ENCODE data around the gene SNED1.
"Not testable (repeated sequence)": the region's sequence is repeated elsewhere in the genome, so short reads cannot be mapped to it uniquely, and the experiment has no call there.

The SNED1 gene

GRCh38 chr2:240972636-240973521 lies 25.5 kb upstream of the SNED1 start:
- DNase-seq, result no peak

- DNase-seq, result no peak
Observed at GRCh38 chr2:240974771-240975572, 23.4 kb upstream of the SNED1 start.

- not testable (repeated sequence) for DNase-seq
Observed at GRCh38 chr2:240975903-240976302, 22.5 kb upstream of the SNED1 start.

- no peak for DNase-seq
Observed at GRCh38 chr2:240981280-240981679, 17.1 kb upstream of the SNED1 start.

GRCh38 chr2:240981871-240982800 lies 16.3 kb upstream of the SNED1 start:
- no peak for DNase-seq

GRCh38 chr2:240982821-240983281 lies 15.6 kb upstream of the SNED1 start:
- no peak for DNase-seq

DNA sequence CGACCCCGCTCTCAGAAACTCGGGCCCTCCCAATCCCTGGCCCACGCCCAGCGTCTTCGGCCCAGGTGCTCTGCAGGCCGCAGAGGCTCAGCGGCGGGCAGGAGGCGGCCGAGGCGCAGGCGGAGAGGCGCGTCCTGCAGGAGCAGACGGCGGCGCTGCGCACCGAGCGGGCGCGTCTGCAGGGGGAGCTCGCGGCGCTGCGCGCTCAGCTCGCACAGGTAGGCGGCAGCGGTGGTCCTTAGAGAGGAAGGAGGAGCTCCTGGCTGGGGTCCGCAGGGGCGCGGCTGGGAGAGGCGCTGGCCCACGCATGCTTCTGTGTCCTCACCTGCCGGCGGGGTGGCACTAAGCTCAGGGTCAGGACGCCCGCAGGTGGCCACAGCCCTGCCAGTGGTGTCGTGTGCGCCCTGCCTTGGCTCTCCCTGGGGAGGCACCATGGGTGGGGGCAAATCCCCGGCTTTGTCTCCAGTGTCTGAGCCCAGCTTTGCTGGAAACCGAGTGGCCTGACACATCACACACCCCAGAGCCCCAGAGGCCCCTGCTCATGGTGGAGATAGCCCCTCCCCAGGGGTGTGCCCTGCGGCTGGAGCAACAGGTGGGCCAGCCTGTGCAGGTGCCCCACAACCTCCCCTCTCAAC lies 14.9 kb upstream of the SNED1 start:
- no peak for DNase-seq

GRCh38 chr2:240983996-240984498 lies 14.4 kb upstream of the SNED1 start:
- no peak for DNase-seq

DNA sequence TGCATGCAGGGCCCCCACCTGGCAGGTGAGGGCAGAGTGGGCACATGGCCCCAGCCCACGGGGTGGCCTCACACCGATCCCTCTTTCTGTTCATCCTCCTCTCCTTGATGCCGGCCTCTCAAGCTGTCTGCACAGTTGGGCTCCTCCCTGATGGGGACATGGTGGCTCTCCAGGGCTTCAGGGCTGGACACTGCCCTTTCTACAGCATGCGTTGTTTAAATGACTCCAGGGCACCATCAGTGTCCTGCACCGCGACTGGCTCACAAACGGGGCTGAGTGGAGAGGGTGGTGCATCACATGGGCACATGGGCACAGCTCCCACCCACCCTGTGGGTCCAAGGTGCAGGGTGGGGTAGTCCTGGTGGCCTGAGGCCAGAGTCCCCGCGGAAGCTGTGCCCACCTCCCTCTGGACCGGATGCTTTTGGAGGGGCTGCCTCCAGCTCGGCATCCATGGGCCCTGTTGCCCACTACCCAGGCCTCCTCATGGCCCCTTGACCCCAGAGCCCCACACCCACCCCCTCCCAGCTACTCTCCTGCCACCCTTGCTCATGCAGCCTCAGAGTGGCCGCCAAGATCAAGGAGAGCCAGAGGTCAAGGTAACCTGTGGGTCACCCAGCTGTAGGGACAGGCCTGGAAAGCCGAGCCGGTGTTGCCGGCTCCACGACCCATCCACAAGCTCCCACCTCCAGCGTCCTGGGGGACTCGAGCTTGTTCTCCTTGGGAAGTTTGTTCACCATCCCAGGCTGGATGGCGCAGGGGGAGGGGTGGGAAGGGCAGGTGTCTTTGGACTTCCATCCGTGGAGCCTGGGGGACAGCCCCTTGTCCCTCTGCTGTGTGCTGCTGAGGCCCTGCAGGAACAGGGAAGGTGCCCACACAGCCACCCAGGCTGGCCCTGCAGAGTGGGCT lies 12.3 kb upstream of the SNED1 start:
- no peak for DNase-seq

GRCh38 chr2:240986787-240987411 lies 11.5 kb upstream of the SNED1 start:
- no peak for DNase-seq

DNA sequence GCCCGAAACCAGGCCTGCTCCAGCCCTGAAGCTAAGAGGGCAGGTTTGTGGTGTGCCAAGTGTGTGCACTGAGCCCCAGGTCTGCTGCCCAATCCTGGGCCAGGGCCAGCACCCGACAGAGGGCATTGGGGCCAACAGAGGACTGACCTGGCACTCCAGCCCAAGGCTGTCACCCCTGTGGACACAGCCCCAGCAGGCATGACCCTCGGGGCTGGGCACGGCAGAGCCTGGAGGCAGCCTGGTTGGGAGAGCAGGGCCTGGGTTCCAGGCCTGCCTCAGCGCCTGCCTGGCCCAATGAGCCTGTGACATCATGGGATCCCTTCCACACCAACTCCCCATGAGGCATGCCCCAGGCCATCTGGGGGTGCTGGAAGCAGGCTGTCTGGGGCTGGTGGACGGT lies 10.8 kb upstream of the SNED1 start:
- no peak for DNase-seq

- DNase-seq, result no peak
Observed at GRCh38 chr2:240988146-240988545, 10.3 kb upstream of the SNED1 start.

- no peak for DNase-seq
Observed at GRCh38 chr2:240988571-240989271, 9.7 kb upstream of the SNED1 start.

- DNase-seq, result no peak
Observed at GRCh38 chr2:240989451-240990265, 8.8 kb upstream of the SNED1 start.

DNA sequence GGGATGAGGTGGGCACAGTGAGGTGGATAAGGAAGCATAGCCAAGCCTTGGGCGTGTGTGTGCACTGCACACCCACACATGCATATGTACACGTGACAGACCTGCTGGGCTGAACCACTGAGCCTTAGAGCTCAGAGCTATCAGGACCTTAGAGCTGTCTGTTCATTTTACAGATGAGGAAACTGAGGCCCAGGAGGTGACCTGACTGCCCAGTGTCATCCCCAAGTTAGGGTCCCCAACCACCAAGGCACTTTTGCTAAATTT lies 8.2 kb upstream of the SNED1 start:
- no peak for DNase-seq

DNA sequence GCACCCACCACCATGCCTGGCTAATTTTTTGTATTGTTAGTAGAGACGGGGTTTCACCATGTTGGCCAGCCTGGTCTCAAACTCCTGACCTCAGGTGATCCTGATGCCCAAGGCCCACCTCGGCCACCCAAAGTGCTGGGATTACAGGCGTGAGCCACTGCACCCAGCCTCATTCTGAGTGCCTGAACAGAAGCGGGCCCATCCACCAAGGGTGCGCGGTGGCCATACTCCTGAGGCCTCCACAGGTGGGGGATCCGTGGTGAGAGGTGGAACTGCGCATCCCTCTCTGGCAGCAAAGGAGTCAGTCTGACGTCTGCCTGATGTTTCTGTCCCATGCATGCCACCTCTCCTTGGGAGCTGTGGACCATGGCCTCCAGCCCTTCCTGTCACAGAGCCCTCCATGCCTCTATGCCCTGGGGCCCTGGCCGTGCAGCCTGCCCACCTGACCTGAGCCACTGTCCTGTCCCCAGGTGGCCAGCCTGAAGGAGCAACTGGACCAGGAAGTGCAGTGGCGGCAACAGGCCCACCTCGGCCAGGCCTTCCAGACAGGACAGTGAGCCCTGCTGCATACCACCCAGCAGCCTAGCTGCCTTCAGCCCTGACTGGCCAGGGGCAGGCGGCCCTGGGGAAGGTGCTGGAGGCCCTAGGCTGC lies 7.6 kb upstream of the SNED1 start:
- no peak for DNase-seq

DNA sequence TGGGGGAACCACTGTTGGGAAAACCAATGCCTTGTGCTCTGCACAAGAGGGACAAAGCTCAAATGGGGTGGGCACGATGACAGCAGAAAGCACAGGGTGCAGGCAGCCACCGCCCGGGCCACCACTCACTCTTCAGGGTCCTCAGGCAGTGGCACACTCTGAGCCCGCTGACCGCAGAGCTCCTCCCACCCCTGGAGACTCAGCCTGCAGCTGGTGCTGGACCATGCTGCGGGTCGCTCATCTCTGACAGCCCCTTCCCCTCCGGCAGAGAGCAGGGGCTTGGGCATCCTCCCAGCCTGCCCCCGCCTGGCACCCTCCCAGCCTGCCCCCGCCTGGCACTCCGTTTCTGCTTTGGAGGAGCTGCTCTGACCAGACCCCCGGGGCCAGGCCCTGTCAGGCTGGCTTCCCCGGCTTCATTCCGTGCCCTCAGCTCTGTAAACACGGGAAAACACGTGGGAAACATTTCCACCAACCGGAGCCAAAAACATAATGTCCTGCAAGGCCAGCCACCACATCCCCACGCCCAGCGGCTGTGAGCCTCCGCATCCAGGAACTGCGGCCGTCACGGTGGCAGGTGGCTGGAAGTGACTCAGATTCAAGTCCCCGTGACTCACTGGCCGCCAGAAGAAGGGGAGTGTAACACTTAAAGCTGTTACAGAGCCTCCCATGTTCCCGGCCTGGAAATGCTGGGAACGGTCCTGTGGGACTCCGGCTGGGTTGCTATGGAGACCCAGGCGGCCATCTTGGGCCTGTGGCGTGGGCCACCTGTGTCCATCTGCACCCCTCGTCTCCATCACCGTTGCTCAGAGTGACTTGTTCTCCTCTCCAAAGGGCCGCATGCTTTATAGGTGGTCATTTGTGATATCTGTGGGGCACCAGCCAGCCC lies 6.8 kb upstream of the SNED1 start:
- DNase-seq, result no peak
